DMS153 (cell line): ENCODE results near the gene LATS1.
A peak's percentile ranks its signal among the peaks of the same experiment; 100 is the strongest.
"Not testable (repeated sequence)": the region's sequence is repeated elsewhere in the genome, so short reads cannot be mapped to it uniquely, and the experiment has no call there.

Experiments
- DNase-seq: peaks from one replicate; lab custom pipeline; 2025; lab: John Stamatoyannopoulos, UW

The LATS1 gene

GRCh38 chr6:149728499-149729234, 10.8 kb upstream of the LATS1 start:
- DNase-seq = no peak

GRCh38 chr6:149727793-149728498, 10.0 kb upstream of the LATS1 start:
- DNase-seq = no peak

- DNase-seq = no peak
Observed at GRCh38 chr6:149725785-149726184, 7.9 kb upstream of the LATS1 start.

GRCh38 chr6:149723771-149724417, 6.0 kb upstream of the LATS1 start:
- DNase-seq = peak; percentile 11

- no peak for DNase-seq
Observed at GRCh38 chr6:149723262-149723661, 5.4 kb upstream of the LATS1 start.

- no peak for DNase-seq
Observed at GRCh38 chr6:149719531-149719930, 1.6 kb upstream of the LATS1 start.

GRCh38 chr6:149717255-149717587, 680 bp downstream of the LATS1 start:
- DNase-seq = no peak

- no peak for DNase-seq
Observed at GRCh38 chr6:149716181-149716963, 1.5 kb downstream of the LATS1 start.

GRCh38 chr6:149714442-149714841, 3.5 kb downstream of the LATS1 start:
- no peak for DNase-seq

GRCh38 chr6:149711711-149712110, 6.2 kb downstream of the LATS1 start:
- DNase-seq = no peak

GRCh38 chr6:149701714-149702113, 16.2 kb downstream of the LATS1 start:
- no peak for DNase-seq

- DNase-seq = no peak
Observed at GRCh38 chr6:149699150-149699549, 18.8 kb downstream of the LATS1 start.

GRCh38 chr6:149698175-149698574, 19.7 kb downstream of the LATS1 start:
- no peak for DNase-seq

- no peak for DNase-seq
Observed at GRCh38 chr6:149696901-149697300, 21.0 kb downstream of the LATS1 start.

- DNase-seq = no peak
Observed at GRCh38 chr6:149694921-149695320, 23.0 kb downstream of the LATS1 start.

GRCh38 chr6:149691201-149691600, 26.7 kb downstream of the LATS1 start:
- no peak for DNase-seq

- DNase-seq = no peak
Observed at GRCh38 chr6:149686230-149686629, 31.7 kb downstream of the LATS1 start.

- no peak for DNase-seq
Observed at GRCh38 chr6:149683256-149683859, 34.5 kb downstream of the LATS1 start.

GRCh38 chr6:149681845-149682244, 36.1 kb downstream of the LATS1 start:
- not testable (repeated sequence) for DNase-seq

GRCh38 chr6:149681209-149681608, 36.7 kb downstream of the LATS1 start:
- DNase-seq = no peak

- DNase-seq = no peak
Observed at GRCh38 chr6:149680503-149680902, 37.4 kb downstream of the LATS1 start.

GRCh38 chr6:149672265-149672664, 45.6 kb downstream of the LATS1 start:
- not testable (repeated sequence) for DNase-seq
